Natural killer cell (primary cell): ENCODE data around the gene FARS2. TPM values are rescaled to one million over a fixed set of nuclear protein-coding genes. Genes with fewer than 3 reads are reported as not detected.
"Not testable (repeated sequence)": the region's sequence is repeated elsewhere in the genome, so short reads cannot be mapped to it uniquely, and the experiment has no call there.

Experiments used
- ATAC-seq, 3 donors: fragments of 150-1000 bp in 2 of 3; fragments of 200-7000 bp in 1 of 3; cut with Tn5 transposase; 1 replicate in 1 of 3; 2 replicates in 2 of 3; pipeline ENCODE4 v1.10.0; 2021; ENCODE audit warnings: mild to moderate bottlenecking in 2 of 3, moderate library complexity in 2 of 3
- DNase-seq, 2 donors: peaks; one replicate each; pipeline versions ENCODE4 v3.0.0 to v3.0.0-alpha.2; 2013 to 2021; ENCODE audit warnings: mixed read lengths in 1 of 2
- H3K27ac ChIP-seq: one replicate; pipeline ENCODE4 v1.5.1; 2013; ENCODE audit warnings: mild to moderate bottlenecking, low read length
- H3K27me3 ChIP-seq: one replicate; pipeline ENCODE4 v1.6.1; 2013; ENCODE audit warnings: low read length; ENCODE audit not compliant: control insufficient read depth, insufficient read depth
- H3K36me3 ChIP-seq: one replicate; pipeline ENCODE4 v1.6.1; 2013; ENCODE audit warnings: low read length; ENCODE audit not compliant: control insufficient read depth, insufficient read depth
- H3K4me1 ChIP-seq: one replicate; pipeline ENCODE4 v1.6.1; 2013; ENCODE audit warnings: low read length; ENCODE audit not compliant: control insufficient read depth, insufficient read depth
- H3K4me3 ChIP-seq: one replicate; pipeline ENCODE4 v1.5.1; 2013; ENCODE audit warnings: low read length
- H3K9me3 ChIP-seq: one replicate; pipeline ENCODE4 v1.6.1; 2013; ENCODE audit warnings: low read length; ENCODE audit not compliant: control insufficient read depth, insufficient read depth
- H3K27ac Mint-ChIP-seq, 2 donors: one replicate each; pipeline ENCODE4 v1.8.0; 2022; ENCODE audit warnings: mild to moderate bottlenecking in 2 of 2, mixed read lengths in 2 of 2, moderate library complexity in 1 of 2
- H3K27me3 Mint-ChIP-seq, 2 donors: one replicate each; pipeline ENCODE4 v1.8.0; 2022; ENCODE audit warnings: low read depth in 2 of 2, mixed read lengths in 2 of 2
- H3K36me3 Mint-ChIP-seq: one replicate; pipeline ENCODE4 v1.8.0; 2022; ENCODE audit warnings: mixed read lengths
- H3K4me1 Mint-ChIP-seq, 2 donors: one replicate each; pipeline ENCODE4 v1.8.0; 2022; ENCODE audit warnings: mixed read lengths in 2 of 2
- H3K4me3 Mint-ChIP-seq: one replicate; pipeline ENCODE4 v1.8.0; 2022; ENCODE audit warnings: mild to moderate bottlenecking, moderate library complexity, mixed read lengths
- H3K9me3 Mint-ChIP-seq, 2 donors: one replicate each; pipeline ENCODE4 v1.8.0; 2022; ENCODE audit warnings: mixed read lengths in 2 of 2
- WGBS: methylation state at CpG from one replicate; pipeline ENCODE4 v1.1.7; 2013; ENCODE audit warnings: missing lambda C conversion rate; ENCODE audit not compliant: insufficient coverage; 5-methylcytosine and 5-hydroxymethylcytosine counted together
- intact Hi-C: fragments of 100-400 bp; cut with micrococcal nuclease; formaldehyde crosslinking; loops from one replicate; pipeline ENCODE4 v1.14.2; 2022
- total RNA-seq, 4 donors: library from RNA; stranded (reverse); fragments of 120-200 nt in 1 of 4; gene quantifications; one replicate each; pipeline versions ENCODE4 v1.2.3 to v1.2.4, GENCODE V29; 2013 to 2022
- TF ChIP-seq, protein P1 (sequence below): fragments of 200-600 bp; IDR thresholded peaks from one replicate; pipeline ENCODE4 v1.8.0; 2022; ENCODE audit warnings: antibody characterized with exemption

The FARS2 gene
- total RNA-seq, 3 donors from 2014 or later (not counting 1 experiment from before 2014, with no cell fraction given), result 15.3 to 24.8 (median 22.7) TPM

DNA sequence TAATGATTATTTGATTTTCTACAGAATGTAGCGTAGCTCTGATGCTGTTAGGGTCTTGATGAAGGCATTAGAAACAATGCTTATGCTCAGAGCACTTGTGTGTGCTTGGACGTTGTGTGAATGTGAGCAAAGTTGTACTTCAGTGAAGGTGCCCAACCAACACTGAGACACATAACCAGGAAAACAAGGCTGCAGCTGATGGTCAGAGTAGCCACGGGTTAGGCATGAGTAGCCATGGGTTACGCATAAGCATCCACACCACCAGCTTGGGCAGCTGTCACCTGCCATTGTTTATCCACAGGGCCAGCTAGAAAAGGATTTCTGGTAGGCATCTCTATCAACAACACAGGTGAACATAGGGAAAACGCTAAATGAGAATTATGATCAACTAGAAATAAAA lies 418.8 kb downstream of the FARS2 start:
- Histone ChIP-seq H3K4me1 (peaks cover 6% of the 10 kb centered on the region), H3K36me3 (no peaks in the 10 kb centered on the region), H3K27me3 (no peaks in the 10 kb centered on the region), H3K27ac (no peak overlapping the region), H3K4me3 (no peak overlapping the region), H3K9me3 (no peaks in the 10 kb centered on the region)
- DNase-seq (no peak), ATAC-seq (no peak)
- Mint-ChIP-seq H3K9me3 (no peaks in the 10 kb centered on the region), H3K4me1 (peaks cover 11 to 24% of the 10 kb centered on the region in 2 donors), H3K4me3 (peak overlapping the region; percentile 59), H3K27me3 (no peaks in the 10 kb centered on the region), H3K27ac (peak overlapping the region in 1 of 2 donors; percentile 5), H3K36me3 (no peaks in the 10 kb centered on the region)
- TF ChIP-seq, protein P1, sequence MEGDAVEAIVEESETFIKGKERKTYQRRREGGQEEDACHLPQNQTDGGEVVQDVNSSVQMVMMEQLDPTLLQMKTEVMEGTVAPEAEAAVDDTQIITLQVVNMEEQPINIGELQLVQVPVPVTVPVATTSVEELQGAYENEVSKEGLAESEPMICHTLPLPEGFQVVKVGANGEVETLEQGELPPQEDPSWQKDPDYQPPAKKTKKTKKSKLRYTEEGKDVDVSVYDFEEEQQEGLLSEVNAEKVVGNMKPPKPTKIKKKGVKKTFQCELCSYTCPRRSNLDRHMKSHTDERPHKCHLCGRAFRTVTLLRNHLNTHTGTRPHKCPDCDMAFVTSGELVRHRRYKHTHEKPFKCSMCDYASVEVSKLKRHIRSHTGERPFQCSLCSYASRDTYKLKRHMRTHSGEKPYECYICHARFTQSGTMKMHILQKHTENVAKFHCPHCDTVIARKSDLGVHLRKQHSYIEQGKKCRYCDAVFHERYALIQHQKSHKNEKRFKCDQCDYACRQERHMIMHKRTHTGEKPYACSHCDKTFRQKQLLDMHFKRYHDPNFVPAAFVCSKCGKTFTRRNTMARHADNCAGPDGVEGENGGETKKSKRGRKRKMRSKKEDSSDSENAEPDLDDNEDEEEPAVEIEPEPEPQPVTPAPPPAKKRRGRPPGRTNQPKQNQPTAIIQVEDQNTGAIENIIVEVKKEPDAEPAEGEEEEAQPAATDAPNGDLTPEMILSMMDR, result no peak
- intact Hi-C loops, result no loop called here
- WGBS, result 89% methylated on average over 4 of the region's 5 CpGs

- Mint-ChIP-seq H3K27me3 (no peaks in the 10 kb centered on the region), H3K4me1 (peaks cover 11 to 24% of the 10 kb centered on the region in 2 donors), H3K27ac (no peak overlapping the region), H3K9me3 (no peaks in the 10 kb centered on the region), H3K4me3 (no peak overlapping the region), H3K36me3 (no peaks in the 10 kb centered on the region)
- peaks cover 6% of the 10 kb centered on the region for H3K4me1 ChIP-seq
- intact Hi-C loops, result no loop called here
- no peaks in the 10 kb centered on the region for H3K27me3 ChIP-seq
- H3K27ac ChIP-seq, result no peak overlapping the region
- ATAC-seq (no peak), DNase-seq (peak in 1 of 2 donors; percentile 45)
- WGBS, result 68% methylated on average over 4 of the region's 4 CpGs
- no peaks in the 10 kb centered on the region for H3K9me3 ChIP-seq
- TF ChIP-seq, protein P1, result no peak
- H3K4me3 ChIP-seq, result no peak overlapping the region
- no peaks in the 10 kb centered on the region for H3K36me3 ChIP-seq
Measured at GRCh38 chr6:5681480-5681879, 420.2 kb downstream of the FARS2 start.

GRCh38 chr6:5682530-5682929 lies 421.2 kb downstream of the FARS2 start:
- no peak overlapping the region for H3K27ac Mint-ChIP-seq
- H3K36me3 Mint-ChIP-seq, result no peaks in the 10 kb centered on the region
- Histone ChIP-seq H3K4me1 (peaks cover 6% of the 10 kb centered on the region), H3K36me3 (no peaks in the 10 kb centered on the region), H3K27me3 (no peaks in the 10 kb centered on the region), H3K4me3 (no peak overlapping the region), H3K9me3 (no peaks in the 10 kb centered on the region), H3K27ac (no peak overlapping the region)
- TF ChIP-seq, protein P1, result no peak
- ATAC-seq (no peak), DNase-seq (no peak)
- H3K4me1 Mint-ChIP-seq, result peaks cover 11 to 24% of the 10 kb centered on the region in 2 donors
- no peak overlapping the region for H3K4me3 Mint-ChIP-seq
- no peaks in the 10 kb centered on the region for H3K27me3 Mint-ChIP-seq
- H3K9me3 Mint-ChIP-seq, result no peaks in the 10 kb centered on the region
- 97% methylated on average over 4 of the region's 4 CpGs for WGBS
- intact Hi-C loops, result no loop called here

DNA sequence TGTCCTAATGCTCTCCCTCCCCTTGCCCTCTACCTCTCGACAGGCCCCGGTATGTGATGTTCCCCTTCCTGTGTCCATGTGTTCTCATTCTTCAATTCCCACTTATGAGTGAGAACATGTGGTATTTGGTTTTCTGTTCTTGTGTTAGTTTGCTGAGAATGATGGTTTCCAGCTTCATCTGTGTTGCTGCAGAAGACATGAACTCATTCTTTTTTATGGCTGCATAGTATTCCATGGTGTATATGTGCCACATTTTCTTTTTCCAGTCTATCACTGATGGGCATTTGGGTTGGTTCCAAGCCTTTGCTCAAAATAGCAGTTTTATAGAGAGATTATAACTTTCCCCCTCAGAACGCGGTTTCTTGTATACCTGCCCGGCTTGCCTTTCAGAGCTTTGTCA lies 422.4 kb downstream of the FARS2 start:
- intact Hi-C loops, H3K36me3 ChIP-seq, H3K4me1 ChIP-seq, H3K9me3 ChIP-seq, H3K36me3 Mint-ChIP-seq, H3K27ac Mint-ChIP-seq, DNase-seq, H3K9me3 Mint-ChIP-seq, H3K27me3 ChIP-seq, H3K4me3 Mint-ChIP-seq, H3K27ac ChIP-seq, H3K4me3 ChIP-seq, ATAC-seq, H3K27me3 Mint-ChIP-seq: not testable (repeated sequence)
- peaks cover 11 to 23% of the 10 kb centered on the region in 2 donors for H3K4me1 Mint-ChIP-seq
- 80% methylated on average over 5 of the region's 5 CpGs for WGBS
